ENCODE measurements around the gene ZNF775.

Gene ZNF775

DNA sequence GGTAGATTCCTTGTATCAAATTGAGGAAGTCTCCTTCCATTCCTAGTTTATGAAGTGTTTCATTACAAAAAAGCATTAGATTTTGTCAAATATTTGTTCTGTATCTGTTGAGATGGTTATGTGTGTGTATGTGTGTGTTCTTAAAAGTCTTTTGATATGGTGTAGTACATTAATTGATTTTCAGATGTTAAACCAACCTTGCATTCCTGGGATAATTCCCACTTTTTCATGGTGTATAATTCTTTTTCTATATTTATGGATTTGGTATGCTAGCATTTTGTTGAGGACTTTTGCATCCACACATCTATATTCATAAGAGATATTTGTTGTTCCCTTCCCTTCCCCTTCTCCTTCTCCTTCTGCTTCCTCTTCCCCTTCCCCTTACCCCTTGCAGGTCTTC lies 62.4 kb downstream of the ZNF775 start:
- DNase-seq (ENCODE audit: low read depth), result no peak

DNA sequence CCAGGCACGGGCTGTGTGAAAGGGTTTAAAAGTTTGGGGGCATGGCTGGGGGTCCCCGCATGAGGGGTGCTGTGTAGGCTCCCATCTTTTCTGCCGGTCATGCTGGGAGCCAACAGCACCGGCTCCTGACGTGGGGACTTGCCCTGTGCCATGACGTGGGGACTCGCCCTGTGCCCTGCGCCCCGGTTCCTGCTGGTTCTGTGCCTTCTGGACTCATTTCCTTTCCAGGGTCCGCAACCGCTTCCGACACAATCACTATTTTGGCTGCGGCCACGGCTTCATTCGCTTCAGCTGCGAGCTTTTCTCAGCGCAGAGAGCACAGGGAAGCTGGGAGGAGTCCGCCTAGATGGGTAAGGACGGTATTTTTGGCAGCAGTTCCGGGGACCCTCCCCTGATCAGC lies 63.7 kb downstream of the ZNF775 start:
- no peak for DNase-seq (ENCODE audit: low read depth)

DNA sequence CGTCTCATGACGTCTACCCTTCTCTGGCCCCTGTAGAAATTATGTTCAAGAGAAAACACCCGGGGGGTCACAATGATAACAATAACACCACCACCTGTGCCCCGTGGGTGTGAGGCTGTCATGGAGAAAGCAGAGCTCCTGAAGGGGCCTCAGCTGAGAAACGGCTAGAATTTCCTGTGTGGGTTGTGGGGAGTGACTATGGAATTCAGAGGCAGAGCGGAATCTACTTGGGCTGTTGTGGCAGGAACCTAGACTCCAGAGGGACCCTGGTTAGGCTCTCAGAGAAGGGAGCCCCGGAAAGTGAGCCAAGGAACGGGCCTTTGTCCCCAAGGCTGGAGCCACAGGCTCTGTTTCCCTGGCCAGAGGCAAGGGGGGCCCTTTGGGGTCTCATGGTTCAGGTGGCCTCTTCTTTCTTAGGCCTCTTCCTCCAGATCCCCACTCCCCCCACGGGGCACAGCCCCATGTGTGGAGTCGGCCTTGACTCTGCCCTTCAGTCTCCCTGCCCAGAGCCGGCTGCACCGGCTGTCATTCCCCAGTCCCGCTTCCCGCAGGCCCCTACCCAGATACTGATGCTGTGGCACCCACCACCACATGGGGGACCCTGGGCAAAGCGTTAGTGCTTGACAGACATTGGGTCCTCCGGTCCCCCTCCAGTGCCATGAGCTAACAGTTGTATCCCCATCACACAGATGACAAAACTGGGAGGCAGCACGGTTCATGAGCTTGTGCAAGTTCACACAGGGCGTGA lies 64.8 kb downstream of the ZNF775 start:
- DNase-seq (ENCODE audit: low read depth), result no peak

DNA sequence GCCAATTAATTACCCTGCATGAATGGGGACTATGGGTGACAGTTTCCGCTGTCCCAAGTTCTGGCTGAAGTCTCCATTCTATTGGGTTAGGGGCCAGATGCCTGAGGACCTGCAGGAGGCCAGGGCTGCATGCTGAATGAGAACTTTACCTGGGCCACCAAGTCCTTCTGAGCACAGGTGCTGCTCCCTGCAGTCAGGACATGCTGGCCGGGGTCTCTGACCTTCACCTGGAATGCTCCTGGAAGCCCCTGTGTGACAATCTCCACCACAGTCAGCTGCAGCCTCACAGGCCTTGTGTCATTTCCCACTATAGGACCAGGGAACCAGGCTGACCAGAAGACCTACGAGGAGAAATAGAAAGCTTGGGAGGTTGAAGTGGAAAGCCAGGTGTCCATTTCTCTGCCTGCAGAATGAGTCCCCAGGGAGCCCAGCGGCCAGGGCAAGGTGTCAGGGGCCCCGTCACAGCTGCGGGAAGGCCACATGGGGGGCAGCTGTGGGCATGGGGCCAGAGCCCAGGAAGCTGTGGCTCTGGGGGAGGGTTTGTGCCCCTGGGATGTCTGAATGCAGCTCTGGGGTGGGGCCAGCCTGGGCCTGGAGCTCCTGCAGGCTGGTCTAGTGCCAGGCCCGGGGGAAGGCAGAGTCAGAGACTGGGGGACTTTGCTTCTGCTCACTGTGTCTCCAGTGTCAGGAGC lies 65.7 kb downstream of the ZNF775 start:
- no peak for DNase-seq (ENCODE audit: low read depth)

DNA sequence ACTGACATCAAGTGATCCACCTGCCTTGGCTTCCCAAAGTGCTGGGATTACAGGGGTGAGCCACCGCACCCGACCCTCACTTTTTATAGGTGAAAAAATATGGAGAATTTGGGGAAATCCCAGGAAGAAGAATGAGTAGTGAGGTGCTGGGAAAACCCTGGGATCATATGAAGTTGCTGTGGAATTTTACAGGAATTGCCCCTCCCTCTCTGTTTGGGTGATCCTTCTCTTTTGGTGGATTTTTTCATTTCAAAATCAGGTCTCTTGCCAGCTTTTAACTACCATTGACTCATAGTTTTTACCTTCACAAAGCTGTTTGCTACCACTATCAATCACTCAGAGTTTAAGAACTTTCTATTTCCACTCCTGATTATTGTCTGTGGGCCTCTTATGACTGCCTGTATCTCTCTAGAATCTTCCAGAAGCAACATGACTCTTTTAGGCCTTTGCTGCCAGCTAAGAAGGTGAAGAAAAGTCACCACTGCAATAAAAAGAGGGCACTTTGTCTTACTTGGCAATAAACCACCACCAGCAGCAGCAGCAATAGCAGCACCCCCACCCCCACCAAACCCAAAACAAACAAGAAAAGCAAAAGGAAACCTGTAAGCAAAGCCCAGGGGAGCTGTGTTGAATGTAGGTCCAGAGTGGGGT lies 67.3 kb downstream of the ZNF775 start:
- no peak for DNase-seq (ENCODE audit: low read depth)

Data from stromal cell of bone marrow (primary cell).